ENCODE measurements around the gene CPAMD8.

CPAMD8 gene

DNA sequence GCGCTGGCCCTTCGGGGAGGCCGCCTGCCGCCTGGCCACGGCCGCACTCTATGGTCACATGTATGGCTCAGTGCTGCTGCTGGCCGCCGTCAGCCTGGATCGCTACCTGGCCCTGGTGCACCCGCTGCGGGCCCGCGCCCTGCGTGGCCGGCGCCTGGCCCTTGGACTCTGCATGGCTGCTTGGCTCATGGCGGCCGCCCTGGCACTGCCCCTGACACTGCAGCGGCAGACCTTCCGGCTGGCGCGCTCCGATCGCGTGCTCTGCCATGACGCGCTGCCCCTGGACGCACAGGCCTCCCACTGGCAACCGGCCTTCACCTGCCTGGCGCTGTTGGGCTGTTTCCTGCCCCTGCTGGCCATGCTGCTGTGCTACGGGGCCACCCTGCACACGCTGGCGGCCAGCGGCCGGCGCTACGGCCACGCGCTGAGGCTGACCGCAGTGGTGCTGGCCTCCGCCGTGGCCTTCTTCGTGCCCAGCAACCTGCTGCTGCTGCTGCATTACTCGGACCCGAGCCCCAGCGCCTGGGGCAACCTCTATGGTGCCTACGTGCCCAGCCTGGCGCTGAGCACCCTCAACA, 136.6 kb downstream of the CPAMD8 start:
- no peaks in the 10 kb centered on the region for H3K4me1 ChIP-seq (ENCODE audit: control insufficient read depth in 1 of 2, insufficient read depth in 2 of 2, low read length in 2 of 2)
- H3K27me3 ChIP-seq (ENCODE audit: low read depth, low read length): no peaks in the 10 kb centered on the region
- H3K27ac ChIP-seq (ENCODE audit: low read length): no peak overlapping the region
- no peaks in the 10 kb centered on the region for H3K9me3 ChIP-seq (ENCODE audit: control insufficient read depth in 1 of 2, low read length in 2 of 2)
- H3K4me3 ChIP-seq (ENCODE audit: low read depth in 1 of 2, low read length in 2 of 2): no peak overlapping the region
- no peaks in the 10 kb centered on the region for H3K36me3 ChIP-seq (ENCODE audit: control insufficient read depth in 1 of 2, insufficient read depth in 2 of 2, low read length in 2 of 2)

DNA sequence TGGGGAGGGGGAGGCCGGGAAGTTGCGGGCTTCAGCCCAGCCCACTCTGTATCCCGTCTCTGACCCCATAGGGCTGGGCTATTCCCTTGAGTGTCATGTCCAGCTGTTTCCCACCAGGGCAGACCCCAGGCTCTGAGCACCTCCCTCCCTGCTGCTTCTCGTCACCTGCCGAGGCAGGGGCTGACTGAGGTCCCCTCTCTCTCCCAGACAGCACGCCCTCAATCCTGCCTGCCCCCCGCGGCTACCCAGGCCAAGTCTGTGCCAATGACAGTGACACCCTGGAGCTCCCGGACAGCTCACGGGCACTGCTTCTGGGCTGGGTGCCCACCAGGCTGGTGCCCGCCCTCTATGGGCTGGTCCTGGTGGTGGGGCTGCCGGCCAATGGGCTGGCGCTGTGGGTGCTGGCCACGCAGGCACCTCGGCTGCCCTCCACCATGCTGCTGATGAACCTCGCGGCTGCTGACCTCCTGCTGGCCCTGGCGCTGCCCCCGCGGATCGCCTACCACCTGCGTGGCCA, 137.2 kb downstream of the CPAMD8 start:
- Histone ChIP-seq H3K27me3 (ENCODE audit: low read depth, low read length) (no peaks in the 10 kb centered on the region), H3K4me1 (ENCODE audit: control insufficient read depth in 1 of 2, insufficient read depth in 2 of 2, low read length in 2 of 2) (no peaks in the 10 kb centered on the region), H3K4me3 (ENCODE audit: low read depth in 1 of 2, low read length in 2 of 2) (no peak overlapping the region), H3K9me3 (ENCODE audit: control insufficient read depth in 1 of 2, low read length in 2 of 2) (no peaks in the 10 kb centered on the region), H3K27ac (ENCODE audit: low read length) (no peak overlapping the region), H3K36me3 (ENCODE audit: control insufficient read depth in 1 of 2, insufficient read depth in 2 of 2, low read length in 2 of 2) (no peaks in the 10 kb centered on the region)

DNA sequence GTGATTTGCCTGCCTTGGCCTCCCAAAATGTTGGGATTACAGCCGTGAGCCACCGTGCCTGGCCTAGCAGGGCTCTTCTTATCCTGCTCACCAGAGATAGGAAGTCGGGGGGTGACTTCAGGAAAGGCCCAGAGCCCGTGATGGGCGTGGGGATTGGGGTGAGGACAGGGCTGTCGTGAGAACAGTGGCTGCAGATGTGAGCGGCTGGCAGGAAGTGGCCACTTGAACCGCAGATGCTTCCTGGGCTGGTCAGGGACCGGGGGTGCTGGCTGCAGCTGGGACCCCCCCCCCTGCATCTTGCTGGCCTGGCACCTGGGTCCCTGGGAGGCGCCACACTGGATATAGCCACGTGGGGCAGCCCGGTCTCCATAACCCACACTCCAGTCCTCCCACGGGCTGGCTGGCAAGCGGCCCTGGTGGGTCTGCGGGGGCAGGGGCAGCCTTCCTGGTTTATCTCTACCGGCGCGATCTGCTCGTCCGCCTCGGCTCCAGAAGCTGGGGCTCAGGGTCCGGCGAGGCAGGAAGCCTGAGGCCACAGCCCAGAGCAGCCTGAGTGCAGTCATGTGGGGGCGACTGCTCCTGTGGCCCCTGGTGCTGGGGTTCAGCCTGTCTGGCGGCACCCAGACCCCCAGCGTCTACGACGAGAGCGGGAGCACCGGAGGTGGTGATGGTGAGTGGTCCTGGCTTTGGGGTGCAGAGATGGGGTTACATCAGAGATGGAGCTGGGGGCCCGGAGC, 137.8 kb downstream of the CPAMD8 start, which contains the start of gene F2RL3:
Gene F2RL3 (plus strand): TSS at position 371 of the 737 bp plus-strand sequence. CDS start 191 bp downstream, at position 562.
- H3K4me1 ChIP-seq (ENCODE audit: control insufficient read depth in 1 of 2, insufficient read depth in 2 of 2, low read length in 2 of 2): no peaks in the 10 kb centered on the region
- no peak within 1 kb of the TSS for H3K27ac ChIP-seq (ENCODE audit: low read length)
- H3K4me3 ChIP-seq (ENCODE audit: low read depth in 1 of 2, low read length in 2 of 2): no peak within 1 kb of the TSS

DNA sequence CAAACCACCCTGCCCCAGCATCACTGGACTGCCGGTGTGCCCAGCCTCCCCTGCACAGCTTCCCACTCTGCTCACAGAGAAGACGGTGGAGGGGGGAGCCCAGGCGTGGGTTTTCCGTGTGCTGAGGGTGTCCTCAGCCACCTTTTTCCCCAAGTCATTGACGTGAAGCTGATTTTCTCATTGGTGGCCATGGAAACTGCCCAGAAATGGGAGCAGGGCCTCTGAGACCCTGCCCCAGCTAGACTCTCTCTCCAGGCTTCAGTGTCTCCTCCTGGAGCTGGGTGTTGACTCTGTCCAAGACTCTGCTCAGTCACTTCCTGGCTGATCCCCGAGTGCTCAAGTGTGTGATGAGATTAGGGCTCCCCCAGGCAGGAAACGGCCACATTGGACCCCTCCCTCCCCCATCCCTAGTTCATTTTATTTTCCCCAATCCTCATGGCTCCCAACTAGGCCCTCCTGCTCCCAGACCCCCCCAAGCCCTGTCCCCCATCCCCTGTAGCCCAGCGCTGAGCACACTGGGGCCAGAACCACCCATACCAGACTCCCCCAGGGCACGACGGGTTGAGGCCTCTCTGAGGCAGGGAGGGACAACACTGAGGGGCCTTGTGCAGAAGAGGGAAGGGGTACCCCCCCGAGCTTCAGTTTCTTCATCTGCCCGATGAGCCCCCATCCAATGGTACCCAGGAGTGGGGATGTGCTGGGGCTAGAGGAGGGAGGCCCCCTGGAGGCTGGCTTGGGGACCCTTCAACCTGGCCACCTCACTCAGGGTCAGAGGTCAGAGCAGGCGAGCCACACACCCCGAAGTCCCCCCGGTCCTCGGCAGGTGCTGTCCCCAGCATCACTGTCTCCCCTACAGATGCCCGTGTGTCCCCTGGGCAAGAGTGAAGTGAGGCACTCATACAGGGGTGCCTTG, 139.0 kb downstream of the CPAMD8 start:
- Histone ChIP-seq H3K4me3 (ENCODE audit: low read depth in 1 of 2, low read length in 2 of 2) (no peak overlapping the region), H3K36me3 (ENCODE audit: control insufficient read depth in 1 of 2, insufficient read depth in 2 of 2, low read length in 2 of 2) (no peaks in the 10 kb centered on the region), H3K9me3 (ENCODE audit: control insufficient read depth in 1 of 2, low read length in 2 of 2) (peaks cover 0 to 3% of the 10 kb centered on the region in 2 donors), H3K27me3 (ENCODE audit: low read depth, low read length) (no peaks in the 10 kb centered on the region), H3K4me1 (ENCODE audit: control insufficient read depth in 1 of 2, insufficient read depth in 2 of 2, low read length in 2 of 2) (no peaks in the 10 kb centered on the region), H3K27ac (ENCODE audit: low read length) (no peak overlapping the region)

More for the DNA sequence above, 137.8 kb downstream of the CPAMD8 start, which contains the start of gene F2RL3:
- no peaks in the 10 kb centered on the region for H3K9me3 ChIP-seq (ENCODE audit: control insufficient read depth in 1 of 2, low read length in 2 of 2)
- no peaks in the 10 kb centered on the region for H3K36me3 ChIP-seq (ENCODE audit: control insufficient read depth in 1 of 2, insufficient read depth in 2 of 2, low read length in 2 of 2)
- H3K27me3 ChIP-seq (ENCODE audit: low read depth, low read length): no peaks in the 10 kb centered on the region

DNA sequence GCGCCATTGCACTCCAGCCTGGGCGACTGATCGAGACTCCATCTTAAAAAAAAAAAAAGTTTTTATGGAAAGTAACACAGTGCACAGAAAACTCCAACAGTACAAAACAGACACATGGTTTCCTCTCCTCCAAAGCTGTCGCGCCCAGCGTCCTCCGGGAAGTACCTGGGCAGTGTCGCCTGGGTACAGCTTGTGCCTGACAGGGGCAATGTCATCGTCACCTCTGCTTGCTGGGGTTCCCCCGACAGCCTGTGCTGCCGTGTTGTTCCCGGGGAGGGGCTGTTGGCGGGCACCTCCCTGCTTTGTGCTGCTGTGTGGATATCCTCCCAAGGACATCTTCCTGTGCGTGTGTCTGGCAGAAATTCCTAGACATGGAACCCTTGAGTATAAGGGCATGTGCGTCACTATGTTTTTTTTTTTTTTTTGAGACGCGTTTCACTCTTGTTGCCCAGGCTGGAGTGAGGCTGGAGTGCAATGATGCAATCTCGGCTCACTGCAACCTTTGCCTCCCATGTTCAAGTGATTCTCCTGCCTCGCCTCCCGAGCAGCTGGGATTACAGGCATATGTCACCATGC, 140.2 kb downstream of the CPAMD8 start:
- Histone ChIP-seq H3K36me3 (ENCODE audit: control insufficient read depth in 1 of 2, insufficient read depth in 2 of 2, low read length in 2 of 2) (no peaks in the 10 kb centered on the region), H3K9me3 (ENCODE audit: control insufficient read depth in 1 of 2, low read length in 2 of 2) (peaks cover 0 to 12% of the 10 kb centered on the region in 2 donors), H3K4me1 (ENCODE audit: control insufficient read depth in 1 of 2, insufficient read depth in 2 of 2, low read length in 2 of 2) (no peaks in the 10 kb centered on the region), H3K27me3 (ENCODE audit: low read depth, low read length) (no peaks in the 10 kb centered on the region), H3K27ac (ENCODE audit: low read length) (no peak overlapping the region), H3K4me3 (ENCODE audit: low read depth in 1 of 2, low read length in 2 of 2) (no peak overlapping the region)

DNA sequence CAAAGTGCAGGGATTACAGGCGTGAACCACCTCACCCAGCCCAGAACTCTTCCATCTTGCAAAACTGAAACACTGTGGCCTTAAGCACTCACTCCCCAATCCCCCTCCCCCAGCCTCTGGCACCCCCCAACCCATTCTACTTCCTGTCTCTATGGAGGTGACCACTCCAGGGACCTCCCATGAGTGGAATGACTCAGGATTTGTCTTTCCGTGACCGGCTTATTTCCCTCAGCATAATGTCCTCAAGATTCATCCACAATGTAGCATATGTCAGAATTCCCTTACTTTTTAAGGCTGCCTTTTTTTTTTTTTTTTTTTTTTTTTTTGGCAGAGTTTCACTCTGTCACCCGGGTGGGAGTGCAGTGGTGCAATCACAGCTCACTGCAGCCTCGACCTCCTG, 141.4 kb downstream of the CPAMD8 start:
- Histone ChIP-seq H3K27me3 (ENCODE audit: low read depth, low read length) (no peaks in the 10 kb centered on the region), H3K27ac (ENCODE audit: low read length) (no peak overlapping the region), H3K36me3 (ENCODE audit: control insufficient read depth in 1 of 2, insufficient read depth in 2 of 2, low read length in 2 of 2) (peaks cover 0 to 8% of the 10 kb centered on the region in 2 donors), H3K4me3 (ENCODE audit: low read depth in 1 of 2, low read length in 2 of 2) (no peak overlapping the region), H3K4me1 (ENCODE audit: control insufficient read depth in 1 of 2, insufficient read depth in 2 of 2, low read length in 2 of 2) (no peaks in the 10 kb centered on the region), H3K9me3 (ENCODE audit: control insufficient read depth in 1 of 2, low read length in 2 of 2) (peaks cover 0 to 16% of the 10 kb centered on the region in 2 donors)

DNA sequence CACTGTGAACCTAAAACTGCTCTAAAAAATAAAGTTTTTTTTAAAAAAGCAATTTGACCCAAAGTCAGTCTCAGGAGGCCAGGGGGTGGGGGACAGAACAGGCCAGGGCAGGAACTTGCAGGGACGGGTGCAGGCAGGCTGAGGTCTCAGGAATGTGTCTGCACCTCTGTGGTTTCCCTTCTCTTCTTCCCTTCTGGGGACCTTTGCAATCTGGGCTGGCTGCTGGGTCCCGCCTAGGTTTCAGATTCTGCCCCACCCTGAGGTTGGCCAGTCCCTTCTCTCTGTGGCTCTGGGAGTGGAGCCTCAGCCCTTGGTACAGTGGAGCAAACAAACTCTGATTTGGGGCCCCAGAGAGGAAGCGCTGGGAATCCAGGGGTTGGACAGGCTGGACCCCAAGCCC, 143.1 kb downstream of the CPAMD8 start:
- no peaks in the 10 kb centered on the region for H3K27me3 ChIP-seq (ENCODE audit: low read depth, low read length)
- H3K27ac ChIP-seq (ENCODE audit: low read length): no peak overlapping the region
- peaks cover 8 to 24% of the 10 kb centered on the region in 2 donors for H3K36me3 ChIP-seq (ENCODE audit: control insufficient read depth in 1 of 2, insufficient read depth in 2 of 2, low read length in 2 of 2)
- no peak overlapping the region for H3K4me3 ChIP-seq (ENCODE audit: low read depth in 1 of 2, low read length in 2 of 2)
- no peaks in the 10 kb centered on the region for H3K4me1 ChIP-seq (ENCODE audit: control insufficient read depth in 1 of 2, insufficient read depth in 2 of 2, low read length in 2 of 2)
- peaks cover 0 to 16% of the 10 kb centered on the region in 2 donors for H3K9me3 ChIP-seq (ENCODE audit: control insufficient read depth in 1 of 2, low read length in 2 of 2)

DNA sequence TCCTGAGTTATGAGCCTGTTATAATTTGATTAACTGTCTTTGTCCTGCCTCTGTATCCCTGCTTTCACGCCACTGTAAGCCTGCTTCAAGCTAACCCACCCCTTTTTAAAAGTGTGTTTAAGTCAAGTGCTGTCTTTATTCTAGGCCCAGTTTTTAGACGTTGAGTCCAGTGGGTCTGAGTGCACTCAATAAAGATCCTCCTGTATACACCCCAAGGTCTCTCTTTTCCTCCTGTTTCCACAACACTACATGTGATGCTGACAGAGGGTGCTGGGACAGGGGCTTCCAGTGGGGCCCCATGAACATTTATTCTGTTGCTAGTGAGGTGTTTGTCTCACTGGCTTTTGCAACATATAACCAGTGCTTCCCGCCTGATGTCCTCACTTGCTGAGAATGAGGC, 144.5 kb downstream of the CPAMD8 start:
- H3K36me3 ChIP-seq (ENCODE audit: control insufficient read depth in 1 of 2, insufficient read depth in 2 of 2, low read length in 2 of 2): peaks cover 8 to 38% of the 10 kb centered on the region in 2 donors
- H3K27ac ChIP-seq (ENCODE audit: low read length): no peak overlapping the region
- no peaks in the 10 kb centered on the region for H3K27me3 ChIP-seq (ENCODE audit: low read depth, low read length)
- no peak overlapping the region for H3K4me3 ChIP-seq (ENCODE audit: low read depth in 1 of 2, low read length in 2 of 2)
- no peaks in the 10 kb centered on the region for H3K4me1 ChIP-seq (ENCODE audit: control insufficient read depth in 1 of 2, insufficient read depth in 2 of 2, low read length in 2 of 2)
- peaks cover 0 to 16% of the 10 kb centered on the region in 2 donors for H3K9me3 ChIP-seq (ENCODE audit: control insufficient read depth in 1 of 2, low read length in 2 of 2)

DNA sequence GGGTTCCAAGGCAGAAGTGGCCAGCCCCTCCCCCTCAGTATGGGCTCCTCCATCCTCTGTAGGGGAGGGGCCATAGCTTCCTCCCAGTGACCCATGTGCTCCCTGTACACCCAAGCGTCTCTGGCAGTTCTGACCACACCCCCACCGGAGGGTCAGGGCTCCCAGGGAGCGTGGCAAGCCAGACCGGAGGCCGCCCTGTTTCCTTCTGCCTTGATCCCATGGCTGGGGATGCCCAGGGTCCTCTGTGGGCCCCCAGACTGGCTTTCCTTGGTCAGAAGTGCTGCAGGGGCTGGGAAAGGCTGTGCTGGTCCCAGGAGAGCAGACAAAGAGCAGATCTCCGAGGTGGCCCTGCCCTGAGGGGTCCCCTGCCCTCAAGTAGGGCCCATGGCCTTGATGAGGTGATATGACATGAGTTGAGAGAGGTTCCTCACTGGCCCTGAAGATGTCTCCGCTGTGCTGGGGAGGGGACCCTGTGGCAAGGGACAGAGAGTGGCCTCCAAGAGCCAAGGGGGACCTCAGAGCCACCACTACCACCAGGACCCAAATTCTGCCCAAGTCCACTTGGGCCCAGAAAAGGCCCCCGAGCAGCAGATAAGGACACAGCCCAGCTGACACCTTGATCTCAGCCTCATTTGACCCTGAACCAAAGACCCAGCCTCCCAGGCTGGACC, 145.6 kb downstream of the CPAMD8 start:
- Histone ChIP-seq H3K27ac (ENCODE audit: low read length) (no peak overlapping the region), H3K4me1 (ENCODE audit: control insufficient read depth in 1 of 2, insufficient read depth in 2 of 2, low read length in 2 of 2) (no peaks in the 10 kb centered on the region), H3K9me3 (ENCODE audit: control insufficient read depth in 1 of 2, low read length in 2 of 2) (peaks cover 0 to 16% of the 10 kb centered on the region in 2 donors), H3K27me3 (ENCODE audit: low read depth, low read length) (no peaks in the 10 kb centered on the region), H3K36me3 (ENCODE audit: control insufficient read depth in 1 of 2, insufficient read depth in 2 of 2, low read length in 2 of 2) (peaks cover 8 to 49% of the 10 kb centered on the region in 2 donors), H3K4me3 (ENCODE audit: low read depth in 1 of 2, low read length in 2 of 2) (no peak overlapping the region)

DNA sequence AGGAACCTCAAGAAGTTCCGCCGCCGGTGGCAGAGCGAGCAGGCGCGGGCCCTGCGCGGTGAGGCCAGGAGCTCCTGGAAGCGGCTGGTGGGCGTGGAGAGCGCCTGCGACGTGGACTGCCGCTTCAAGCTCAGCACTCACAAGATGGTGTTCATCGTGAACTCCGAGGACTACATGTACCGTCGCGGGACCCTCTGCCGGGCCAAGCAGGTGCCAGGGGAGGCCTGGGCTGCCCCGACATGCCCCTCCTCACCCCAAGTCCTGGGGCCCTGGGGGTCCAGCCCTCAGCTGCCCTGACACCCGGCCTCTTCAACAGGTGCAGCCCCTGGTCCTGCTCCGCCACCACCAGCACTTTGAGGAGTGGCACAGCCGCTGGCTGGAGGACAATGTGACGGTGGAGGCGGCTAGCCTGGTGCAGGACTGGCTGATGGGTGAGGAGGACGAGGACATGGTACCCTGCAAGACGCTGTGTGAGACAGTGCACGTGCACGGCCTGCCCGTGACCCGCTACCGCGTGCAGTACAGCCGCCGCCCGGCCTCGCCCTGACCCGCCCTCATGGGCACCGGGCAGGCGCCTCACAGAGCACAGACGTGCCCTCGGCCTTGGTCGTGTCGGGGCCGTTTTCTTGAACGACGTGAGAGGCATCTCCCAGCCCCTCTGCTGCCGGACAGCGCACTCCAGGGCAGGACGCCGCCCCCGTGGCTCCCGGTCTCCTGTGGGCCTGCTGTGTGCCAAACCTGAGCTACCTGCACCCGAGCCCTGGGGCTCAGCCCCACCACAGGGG, 148.2 kb downstream of the CPAMD8 start:
- H3K9me3 ChIP-seq (ENCODE audit: control insufficient read depth in 1 of 2, low read length in 2 of 2): peaks cover 0 to 16% of the 10 kb centered on the region in 2 donors
- no peaks in the 10 kb centered on the region for H3K4me1 ChIP-seq (ENCODE audit: control insufficient read depth in 1 of 2, insufficient read depth in 2 of 2, low read length in 2 of 2)
- no peak overlapping the region for H3K27ac ChIP-seq (ENCODE audit: low read length)
- no peak overlapping the region for H3K4me3 ChIP-seq (ENCODE audit: low read depth in 1 of 2, low read length in 2 of 2)
- H3K36me3 ChIP-seq (ENCODE audit: control insufficient read depth in 1 of 2, insufficient read depth in 2 of 2, low read length in 2 of 2): peaks cover 8 to 53% of the 10 kb centered on the region in 2 donors
- no peaks in the 10 kb centered on the region for H3K27me3 ChIP-seq (ENCODE audit: low read depth, low read length)
